Left ventricle myocardium inferior (tissue), 1 donor: Measurements from ENCODE around the gene GFRA4. TPM values are rescaled to one million over a fixed set of nuclear protein-coding genes. Genes with fewer than 3 reads are reported as not detected.

Source experiments
- DNase-seq: peaks from one replicate; pipeline ENCODE4 v3.0.0-alpha.2; 2020
- H3K27ac ChIP-seq: fragments of 200-600 bp; replicated peaks from 2 replicates; pipeline ENCODE4 v1.8.0; 2021
- H3K27me3 ChIP-seq: fragments of 200-600 bp; 2 replicates; pipeline ENCODE4 v1.8.0; 2021; ENCODE audit warnings: low read depth
- H3K36me3 ChIP-seq: fragments of 200-600 bp; 2 replicates; pipeline ENCODE4 v1.8.0; 2021
- H3K4me1 ChIP-seq: fragments of 200-600 bp; 2 replicates; pipeline ENCODE4 v1.8.0; 2021
- H3K4me3 ChIP-seq: fragments of 200-600 bp; 2 replicates; pipeline ENCODE4 v1.8.0; 2021; ENCODE audit warnings: mild to moderate bottlenecking, moderate library complexity
- H3K9me3 ChIP-seq: fragments of 200-600 bp; replicated peaks from 2 replicates; pipeline ENCODE4 v1.8.0; 2021
- CTCF ChIP-seq: fragments of 200-600 bp; IDR thresholded peaks from 2 replicates; pipeline ENCODE4 v1.8.0; 2021; ENCODE audit warnings: antibody characterized with exemption, mild to moderate bottlenecking, borderline replicate concordance
- intact Hi-C: fragments of 100-400 bp; cut with micrococcal nuclease; formaldehyde crosslinking; loops from one replicate; pipeline ENCODE4 v1.11.0; 2022
- total RNA-seq: library from RNA; stranded (reverse); fragmentation: NEBNext Ultra II Directional; extraction: Animal tissue kit (Norgen Biotek cat#: 25700); gene quantifications from one replicate; pipeline ENCODE4 v1.2.1, GENCODE V29; 2021
- donor health status: DM: no; HTN: yes; CAD: no; lungs with severe emphysema.

Gene GFRA4
- total RNA-seq, 1 donor from 2014 or later: not detected

GRCh38 chr20:3653921-3654320 lies 9.3 kb downstream of the GFRA4 start:
- no peak for TF ChIP-seq CTCF
- Histone ChIP-seq H3K27ac (no peak overlapping the region), H3K27me3 (peaks cover 18% of the 10 kb centered on the region), H3K4me3 (no peak overlapping the region), H3K9me3 (peaks cover 6% of the 10 kb centered on the region), H3K36me3 (peaks cover 16% of the 10 kb centered on the region), H3K4me1 (no peaks in the 10 kb centered on the region)
- no peak for DNase-seq
- intact Hi-C loops: no loop called here

DNA sequence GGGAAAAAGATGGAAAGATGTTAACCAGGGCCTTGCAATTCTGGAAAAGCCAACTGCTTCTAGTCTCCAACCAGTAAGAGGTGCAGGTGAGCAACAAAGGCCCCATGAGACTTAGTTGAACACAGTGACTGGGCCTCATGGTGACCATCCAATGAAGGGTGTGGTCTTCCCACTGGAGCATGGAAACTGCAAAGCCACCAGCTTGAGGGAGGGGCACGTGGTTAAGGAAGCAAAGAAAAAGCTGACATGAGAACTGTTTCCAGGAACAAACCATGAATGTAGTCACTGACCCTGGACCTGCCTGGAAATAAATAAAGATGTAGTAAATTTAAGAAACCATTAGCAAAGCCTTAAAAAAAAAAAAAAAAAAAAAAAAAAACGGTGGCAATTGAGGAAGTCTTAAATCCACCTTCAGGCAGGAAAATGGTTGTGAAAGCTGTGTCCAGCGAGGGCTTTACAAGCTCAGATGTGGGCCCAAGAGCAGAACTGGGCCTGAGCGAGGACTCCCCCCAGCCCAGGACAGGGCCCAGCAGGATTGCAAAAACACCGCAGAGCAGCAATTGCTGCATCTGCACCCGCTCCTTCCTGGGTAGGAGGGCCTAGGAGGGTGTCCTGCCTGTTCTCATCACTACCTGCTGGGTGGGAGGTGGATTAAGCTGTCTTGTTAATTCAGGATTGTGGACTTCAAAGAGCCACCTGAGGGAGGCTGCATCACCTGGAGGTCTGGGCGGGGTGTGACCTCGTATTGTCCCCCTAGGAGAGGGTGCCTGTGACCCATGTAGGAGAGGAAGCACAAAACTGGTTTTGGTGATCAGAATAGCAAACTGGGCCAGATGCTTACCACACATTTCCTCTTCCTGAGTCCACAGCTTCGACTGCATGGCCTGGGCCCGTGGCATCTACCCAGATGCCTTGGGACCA lies 10.3 kb downstream of the GFRA4 start:
- H3K9me3 ChIP-seq: peaks cover 6% of the 10 kb centered on the region
- H3K36me3 ChIP-seq: peaks cover 26% of the 10 kb centered on the region
- H3K27ac ChIP-seq: no peak overlapping the region
- no peaks in the 10 kb centered on the region for H3K4me1 ChIP-seq
- H3K4me3 ChIP-seq: no peak overlapping the region
- peaks cover 8% of the 10 kb centered on the region for H3K27me3 ChIP-seq
- intact Hi-C loops: no loop called here
- no peak for TF ChIP-seq CTCF
- DNase-seq: no peak

DNA sequence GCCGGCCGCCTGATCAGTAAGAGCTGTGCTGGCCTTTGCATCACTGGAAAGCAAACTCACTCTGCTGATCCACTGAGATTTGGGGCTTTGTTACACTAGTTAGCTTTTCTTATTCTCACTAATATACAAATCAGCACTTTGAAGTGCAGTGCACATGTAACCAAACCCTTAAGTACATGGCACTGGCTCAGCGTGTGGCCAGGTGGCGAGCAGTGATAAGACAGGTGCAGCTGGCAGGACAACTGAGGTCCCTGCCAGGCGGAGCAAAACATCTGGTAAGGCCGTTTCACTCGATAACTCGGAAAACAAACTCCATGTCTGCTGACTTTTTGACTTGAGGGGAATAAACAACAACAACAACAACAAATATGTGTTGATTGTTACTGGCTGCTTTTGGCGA lies 11.0 kb downstream of the GFRA4 start:
- Histone ChIP-seq H3K4me1 (no peaks in the 10 kb centered on the region), H3K4me3 (no peak overlapping the region), H3K36me3 (peaks cover 33% of the 10 kb centered on the region), H3K27ac (no peak overlapping the region), H3K27me3 (peaks cover 1% of the 10 kb centered on the region), H3K9me3 (peaks cover 6% of the 10 kb centered on the region)
- no peak for DNase-seq
- TF ChIP-seq CTCF: no peak
- intact Hi-C loops: no loop called here

- no peaks in the 10 kb centered on the region for H3K4me1 ChIP-seq
- H3K27me3 ChIP-seq: no peaks in the 10 kb centered on the region
- no peak for DNase-seq
- no peak overlapping the region for H3K4me3 ChIP-seq
- intact Hi-C loops: no loop called here
- TF ChIP-seq CTCF: no peak
- peaks cover 38% of the 10 kb centered on the region for H3K36me3 ChIP-seq
- H3K27ac ChIP-seq: no peak overlapping the region
- peaks cover 6% of the 10 kb centered on the region for H3K9me3 ChIP-seq
These were observed 11.8 kb downstream of the GFRA4 start for GRCh38 chr20:3651204-3651962.

- peaks cover 62% of the 10 kb centered on the region for H3K36me3 ChIP-seq
- no peaks in the 10 kb centered on the region for H3K4me1 ChIP-seq
- no peak overlapping the region for H3K27ac ChIP-seq
- no peak for TF ChIP-seq CTCF
- intact Hi-C loops: no loop called here
- H3K27me3 ChIP-seq: no peaks in the 10 kb centered on the region
- no peak overlapping the region for H3K4me3 ChIP-seq
- no peak for DNase-seq
- H3K9me3 ChIP-seq: no peaks in the 10 kb centered on the region
These were observed 14.2 kb downstream of the GFRA4 start for GRCh38 chr20:3648951-3649350.
